Tibial artery (tissue), 4 donors: ENCODE results near the gene CHID1.

Experiments
- DNase-seq, 2 donors: peaks; one replicate each; pipeline ENCODE4 v3.0.0-alpha.2; 2019
- H3K27ac ChIP-seq, 2 donors: fragments of 200-600 bp; sonication (generic) in 1 of 2; 1 replicate in 1 of 2; 2 replicates in 1 of 2; pipeline ENCODE4 v1.5.1; 2018 to 2019; ENCODE audit warnings: mild to moderate bottlenecking in 1 of 2
- H3K27me3 ChIP-seq, 2 donors: fragments of 200-600 bp; sonication (generic) in 1 of 2; one replicate each; pipeline versions ENCODE4 v1.5.1 to v1.6.0; 2016 to 2019
- H3K36me3 ChIP-seq, 3 donors: fragments of 200-600 bp; sonication (generic) in 2 of 3; one replicate each; pipeline ENCODE4 v1.5.1; 2016 to 2019; ENCODE audit warnings: mild to moderate bottlenecking in 2 of 3
- H3K4me1 ChIP-seq, 4 donors: fragments of 200-600 bp; sonication (generic) in 2 of 4; 1 replicate in 3 of 4; 2 replicates in 1 of 4; pipeline ENCODE4 v1.5.1; 2016 to 2019
- H3K4me3 ChIP-seq, 2 donors: fragments of 200-600 bp; sonication (generic) in 1 of 2; 1 replicate in 1 of 2; 2 replicates in 1 of 2; pipeline ENCODE4 v1.5.1; 2018 to 2019; ENCODE audit warnings: mild to moderate bottlenecking in 2 of 2
- H3K9me3 ChIP-seq, 3 donors: fragments of 200-600 bp; sonication (generic) in 1 of 3; one replicate each; pipeline ENCODE4 v1.5.1; 2016 to 2019
- CTCF ChIP-seq, 2 experiments: fragments of 200-600 bp in 1 of 2; fragments of 450-650 bp in 1 of 2; IDR thresholded peaks; one replicate each; pipeline ENCODE4 v1.5.1; 2017 to 2019; ENCODE audit warnings: antibody characterized with exemption in 2 of 2, mild to moderate bottlenecking in 1 of 2, moderate library complexity in 1 of 2
- intact Hi-C: fragments of 100-400 bp; cut with DNase I; formaldehyde crosslinking; loops from one replicate; pipeline ENCODE4 v1.15.0; 2023; ENCODE audit warnings: low total_unique reads

CHID1 gene

GRCh38 chr11:894575-895201, 15.9 kb downstream of the CHID1 start:
- TF ChIP-seq CTCF (IDR thresholded peaks at IDR 0.05): no peak
- intact Hi-C loops: no loop called here

GRCh38 chr11:893008-893654, 17.5 kb downstream of the CHID1 start:
- no peak for DNase-seq
- no peak for TF ChIP-seq CTCF (IDR thresholded peaks at IDR 0.05)
- H3K4me1 ChIP-seq: no peaks in the 10 kb centered on the region
- H3K27ac ChIP-seq: no peak overlapping the region
- no peak overlapping the region for H3K4me3 ChIP-seq
- intact Hi-C loops: no loop called here
- no peaks in the 10 kb centered on the region for H3K9me3 ChIP-seq
- H3K36me3 ChIP-seq: peaks cover 0 to 75% (median 2%) of the 10 kb centered on the region in 3 donors
- H3K27me3 ChIP-seq: no peaks in the 10 kb centered on the region

More at GRCh38 chr11:894575-895201, 15.9 kb downstream of the CHID1 start:
- Histone ChIP-seq H3K27ac (no peak overlapping the region), H3K4me3 (no peak overlapping the region), H3K4me1 (no peaks in the 10 kb centered on the region), H3K36me3 (peaks cover 14 to 75% (median 17%) of the 10 kb centered on the region in 3 donors), H3K9me3 (no peaks in the 10 kb centered on the region), H3K27me3 (no peaks in the 10 kb centered on the region)
- DNase-seq: no peak

GRCh38 chr11:890794-891540, 19.6 kb downstream of the CHID1 start:
- Histone ChIP-seq H3K9me3 (no peaks in the 10 kb centered on the region), H3K27ac (no peak overlapping the region), H3K36me3 (peaks cover 3 to 87% (median 10%) of the 10 kb centered on the region in 3 donors), H3K27me3 (no peaks in the 10 kb centered on the region), H3K4me3 (no peak overlapping the region), H3K4me1 (no peaks in the 10 kb centered on the region)
- TF ChIP-seq CTCF (IDR thresholded peaks at IDR 0.05): no peak
- DNase-seq: no peak
- intact Hi-C loops: no loop called here

GRCh38 chr11:889687-890475, 20.7 kb downstream of the CHID1 start:
- peaks cover 3 to 89% (median 10%) of the 10 kb centered on the region in 3 donors for H3K36me3 ChIP-seq
- intact Hi-C loops: no loop called here

More at GRCh38 chr11:889687-890475, 20.7 kb downstream of the CHID1 start:
- no peak for TF ChIP-seq CTCF (IDR thresholded peaks at IDR 0.05)
- Histone ChIP-seq H3K9me3 (no peaks in the 10 kb centered on the region), H3K4me1 (no peaks in the 10 kb centered on the region), H3K4me3 (no peak overlapping the region), H3K27ac (no peak overlapping the region), H3K27me3 (no peaks in the 10 kb centered on the region)
- DNase-seq: no peak
